MM.1S (cell line): Measurements from ENCODE around the gene VSTM4.

Source experiments
- DNase-seq: peaks from one replicate; pipeline ENCODE4 v3.0.0-alpha.2; 2015
- H2AFZ ChIP-seq: fragments of 300-600 bp; sonication (generic); 2 replicates; pipeline ENCODE4 v1.6.0; 2016; ENCODE audit warnings: antibody characterized with exemption, low read length
- H3F3A ChIP-seq: fragments of 300-600 bp; sonication (generic); 2 replicates; pipeline ENCODE4 v1.6.1; 2016; ENCODE audit warnings: mild to moderate bottlenecking, antibody characterized with exemption, low read length, moderate library complexity, mixed read lengths; ENCODE audit not compliant: insufficient read depth
- H3K27ac ChIP-seq: fragments of 300-600 bp; sonication (generic); 2 replicates; pipeline ENCODE4 v1.5.1; 2016; ENCODE audit warnings: mild to moderate bottlenecking, low read length
- H3K27me3 ChIP-seq: fragments of 300-600 bp; sonication (generic); replicated peaks from 2 replicates; pipeline ENCODE4 v1.6.0; 2016; ENCODE audit warnings: low read length; ENCODE audit not compliant: insufficient read depth
- H3K36me3 ChIP-seq: fragments of 300-600 bp; sonication (generic); replicated peaks from 2 replicates; pipeline ENCODE4 v1.6.1; 2016; ENCODE audit warnings: mild to moderate bottlenecking, low read length, mixed read lengths; ENCODE audit not compliant: insufficient read depth
- H3K4me1 ChIP-seq: fragments of 300-600 bp; sonication (generic); 2 replicates; pipeline ENCODE4 v1.6.1; 2016; ENCODE audit warnings: low read length, mixed read lengths
- H3K4me2 ChIP-seq: fragments of 300-600 bp; sonication (generic); 2 replicates; pipeline ENCODE4 v1.6.0; 2016; ENCODE audit warnings: low read depth, low read length
- H3K4me3 ChIP-seq: fragments of 300-600 bp; sonication (generic); 2 replicates; pipeline ENCODE4 v1.5.1; 2016; ENCODE audit warnings: low read length, mixed read lengths
- H3K79me2 ChIP-seq: fragments of 300-600 bp; sonication (generic); 2 replicates; pipeline ENCODE4 v1.6.1; 2016; ENCODE audit warnings: mixed run types, low read length, mixed read lengths
- H3K9ac ChIP-seq: fragments of 300-600 bp; sonication (generic); 2 replicates; pipeline ENCODE4 v1.6.1; 2016; ENCODE audit warnings: low read length, mixed read lengths
- H3K9me2 ChIP-seq: fragments of 300-600 bp; sonication (generic); replicated peaks from 2 replicates; pipeline ENCODE4 v1.6.1; 2016; ENCODE audit warnings: mild to moderate bottlenecking, low read length, mixed read lengths; ENCODE audit not compliant: insufficient read depth
- H3K9me3 ChIP-seq: fragments of 300-600 bp; sonication (generic); replicated peaks from 2 replicates; pipeline ENCODE4 v1.6.1; 2016; ENCODE audit warnings: mild to moderate bottlenecking, low read length, mixed read lengths; ENCODE audit not compliant: insufficient read depth
- H4K20me1 ChIP-seq: fragments of 300-600 bp; sonication (generic); 2 replicates; pipeline ENCODE4 v1.6.1; 2016; ENCODE audit warnings: mild to moderate bottlenecking, low read length, moderate library complexity, mixed read lengths; ENCODE audit not compliant: insufficient read depth
- EZH2 ChIP-seq: fragments of 300-600 bp; sonication (generic); optimal IDR thresholded peaks from 2 replicates; pipeline ENCODE3; 2017; ENCODE audit warnings: low read depth, mild to moderate bottlenecking, antibody characterized with exemption, low read length, mixed read lengths
- EZH2phosphoT487 ChIP-seq: fragments of 300-600 bp; sonication (generic); IDR thresholded peaks from 2 replicates; pipeline ENCODE4 v1.6.1; 2018; ENCODE audit warnings: antibody characterized with exemption, low read length
- TF ChIP-seq, protein P1 (sequence below): fragments of 300-600 bp; sonication (generic); IDR thresholded peaks from 2 replicates; pipeline ENCODE4 v1.5.1; 2016; ENCODE audit warnings: antibody characterized with exemption, low read length, mixed read lengths

VSTM4 gene

DNA sequence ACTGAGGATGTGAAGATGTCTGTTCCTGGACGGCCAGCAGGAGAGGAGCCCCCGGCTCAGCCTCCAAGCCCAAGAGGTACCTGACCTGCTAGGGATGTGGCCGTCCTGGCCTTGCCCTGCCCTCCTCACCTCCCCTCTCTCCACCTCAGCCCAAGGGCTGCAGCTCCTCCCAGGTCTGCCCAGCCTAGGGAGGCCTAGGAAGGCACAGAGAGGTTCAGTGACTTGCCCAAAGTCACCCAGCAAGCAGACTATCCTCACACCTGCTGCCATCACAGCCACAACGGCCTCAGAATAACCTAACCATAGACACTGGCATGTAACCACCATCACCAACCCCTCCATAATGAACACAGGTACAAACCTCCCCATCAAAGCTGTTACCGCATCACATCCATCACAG lies 137.0 kb downstream of the VSTM4 start:
- Histone ChIP-seq H3K9me3 (no peaks in the 10 kb centered on the region), H3F3A (no peaks in the 10 kb centered on the region), H3K9me2 (no peaks in the 10 kb centered on the region), H3K9ac (no peak overlapping the region), H3K4me2 (no peak overlapping the region), H3K4me3 (no peak overlapping the region), H2AFZ (no peak overlapping the region), H4K20me1 (no peaks in the 10 kb centered on the region), H3K79me2 (no peaks in the 10 kb centered on the region), H3K27ac (no peak overlapping the region), H3K27me3 (no peaks in the 10 kb centered on the region), H3K36me3 (no peaks in the 10 kb centered on the region), H3K4me1 (no peaks in the 10 kb centered on the region)
- TF ChIP-seq EZH2phosphoT487 (no peak), EZH2 (no peak)
- TF ChIP-seq, protein P1, sequence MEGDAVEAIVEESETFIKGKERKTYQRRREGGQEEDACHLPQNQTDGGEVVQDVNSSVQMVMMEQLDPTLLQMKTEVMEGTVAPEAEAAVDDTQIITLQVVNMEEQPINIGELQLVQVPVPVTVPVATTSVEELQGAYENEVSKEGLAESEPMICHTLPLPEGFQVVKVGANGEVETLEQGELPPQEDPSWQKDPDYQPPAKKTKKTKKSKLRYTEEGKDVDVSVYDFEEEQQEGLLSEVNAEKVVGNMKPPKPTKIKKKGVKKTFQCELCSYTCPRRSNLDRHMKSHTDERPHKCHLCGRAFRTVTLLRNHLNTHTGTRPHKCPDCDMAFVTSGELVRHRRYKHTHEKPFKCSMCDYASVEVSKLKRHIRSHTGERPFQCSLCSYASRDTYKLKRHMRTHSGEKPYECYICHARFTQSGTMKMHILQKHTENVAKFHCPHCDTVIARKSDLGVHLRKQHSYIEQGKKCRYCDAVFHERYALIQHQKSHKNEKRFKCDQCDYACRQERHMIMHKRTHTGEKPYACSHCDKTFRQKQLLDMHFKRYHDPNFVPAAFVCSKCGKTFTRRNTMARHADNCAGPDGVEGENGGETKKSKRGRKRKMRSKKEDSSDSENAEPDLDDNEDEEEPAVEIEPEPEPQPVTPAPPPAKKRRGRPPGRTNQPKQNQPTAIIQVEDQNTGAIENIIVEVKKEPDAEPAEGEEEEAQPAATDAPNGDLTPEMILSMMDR, result no peak
- no peak for DNase-seq

DNA sequence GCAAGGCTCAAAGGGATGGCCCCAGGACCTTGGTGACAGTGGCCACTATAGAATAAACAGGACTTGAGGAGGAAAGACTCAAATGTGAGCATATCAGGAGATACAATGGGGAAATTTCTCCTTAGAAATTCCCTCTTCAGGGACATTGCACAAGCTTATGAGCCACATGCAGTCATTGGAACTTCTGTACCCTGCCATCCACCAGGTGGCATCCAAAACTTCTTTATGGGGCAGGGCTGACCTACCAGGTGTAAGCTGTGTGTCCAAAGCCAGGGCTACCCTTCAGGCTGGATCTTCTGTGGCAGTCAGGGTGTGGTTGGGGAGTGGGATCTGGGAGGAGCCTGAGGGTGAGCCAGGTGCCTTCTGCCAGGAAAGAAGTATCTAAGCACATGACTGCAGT lies 139.1 kb downstream of the VSTM4 start:
- Histone ChIP-seq H3K4me1 (no peaks in the 10 kb centered on the region), H3K27ac (no peak overlapping the region), H3F3A (no peaks in the 10 kb centered on the region), H2AFZ (no peak overlapping the region), H3K4me2 (no peak overlapping the region), H3K4me3 (no peak overlapping the region), H3K9me2 (no peaks in the 10 kb centered on the region), H3K9ac (no peak overlapping the region), H3K79me2 (no peaks in the 10 kb centered on the region), H3K9me3 (no peaks in the 10 kb centered on the region), H3K27me3 (no peaks in the 10 kb centered on the region), H3K36me3 (no peaks in the 10 kb centered on the region), H4K20me1 (no peaks in the 10 kb centered on the region)
- DNase-seq, result peak; percentile 39
- TF ChIP-seq, protein P1, result peak; percentile 48
- no peak for TF ChIP-seq EZH2phosphoT487
- TF ChIP-seq EZH2, result no peak

DNA sequence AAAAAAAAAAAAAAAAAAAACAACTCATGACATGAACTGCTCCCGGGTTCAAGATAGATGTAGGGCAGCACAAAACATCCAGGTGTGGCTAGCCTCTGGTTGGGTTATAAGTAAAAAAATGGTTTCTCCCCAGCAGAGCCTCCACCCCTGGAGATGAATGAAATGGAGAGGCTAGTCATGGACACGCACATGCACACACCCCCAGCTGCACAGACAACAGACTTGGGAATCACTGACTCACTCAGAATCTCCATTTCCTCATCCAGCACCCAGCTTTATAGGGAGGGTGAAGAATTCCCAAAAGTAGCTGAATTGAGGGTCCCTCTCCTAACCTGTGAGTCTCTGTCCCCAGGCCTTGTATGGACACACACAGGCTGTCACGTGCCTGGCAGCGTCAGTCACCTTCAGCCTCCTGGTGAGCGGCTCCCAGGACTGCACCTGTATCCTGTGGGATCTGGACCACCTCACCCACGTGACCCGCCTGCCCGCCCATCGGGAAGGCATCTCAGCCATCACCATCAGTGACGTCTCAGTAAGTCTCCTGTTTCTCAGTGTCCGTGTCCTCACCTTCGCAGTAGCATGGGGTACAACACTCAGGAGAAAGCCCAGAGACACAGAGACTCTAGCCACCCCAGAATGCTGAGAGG lies 140.7 kb downstream of the VSTM4 start:
- H3K9ac ChIP-seq, result no peak overlapping the region

More for the DNA sequence above, 140.7 kb downstream of the VSTM4 start:
- TF ChIP-seq, protein P1, result no peak
- no peak for TF ChIP-seq EZH2
- TF ChIP-seq EZH2phosphoT487, result no peak
- no peaks in the 10 kb centered on the region for H3K36me3 ChIP-seq
- DNase-seq, result no peak
- H3K9me2 ChIP-seq, result no peaks in the 10 kb centered on the region
- H3F3A ChIP-seq, result no peaks in the 10 kb centered on the region
- H3K4me1 ChIP-seq, result no peaks in the 10 kb centered on the region
- no peaks in the 10 kb centered on the region for H3K9me3 ChIP-seq
- no peak overlapping the region for H3K4me3 ChIP-seq
- no peak overlapping the region for H2AFZ ChIP-seq
- H4K20me1 ChIP-seq, result no peaks in the 10 kb centered on the region
- no peak overlapping the region for H3K27ac ChIP-seq
- H3K79me2 ChIP-seq, result no peaks in the 10 kb centered on the region
- no peak overlapping the region for H3K4me2 ChIP-seq
- H3K27me3 ChIP-seq, result no peaks in the 10 kb centered on the region
